HL-60 (cell line): ENCODE measurements around the gene S100A7.

Source experiments
- CTCF ChIP-seq: IDR thresholded peaks from one replicate; pipeline ENCODE4 v1.5.1; 2011; ENCODE audit warnings: low read length, control low read depth, inconsistent platforms; ENCODE audit not compliant: insufficient read depth
- POLR2AphosphoS5 ChIP-seq: IDR thresholded peaks from 2 replicates; pipeline ENCODE4 v1.6.1; 2012; ENCODE audit warnings: low read depth
- REST ChIP-seq: IDR thresholded peaks from 2 replicates; pipeline ENCODE4 v1.6.1; 2012; ENCODE audit warnings: low read depth; ENCODE audit not compliant: insufficient replicate concordance
- SPI1 ChIP-seq: IDR thresholded peaks from 2 replicates; pipeline ENCODE4 v1.6.1; 2012; ENCODE audit warnings: low read depth, mild to moderate bottlenecking, borderline replicate concordance

GRCh38 chr1:153422450-153423068 lies 37.9 kb downstream of the S100A7 start:
- no peak for TF ChIP-seq CTCF
- peak; percentile 100 for TF ChIP-seq REST
- no peak for TF ChIP-seq POLR2AphosphoS5
- TF ChIP-seq SPI1: no peak
